BLaER1 (cell line): ENCODE results near the gene KCNJ9.
"Not testable (repeated sequence)": the region's sequence is repeated elsewhere in the genome, so short reads cannot be mapped to it uniquely, and the experiment has no call there.

Experiments used
- H3K27ac ChIP-seq: shearing (Covaris generic); formaldehyde crosslinking; 2 replicates; pipeline ENCODE4 v1.8.1; 2022
- H3K27me3 ChIP-seq: shearing (Covaris generic); formaldehyde crosslinking; 2 replicates; pipeline ENCODE4 v1.8.1; 2022
- H3K36me3 ChIP-seq: shearing (Covaris generic); formaldehyde crosslinking; 2 replicates; pipeline ENCODE4 v1.8.1; 2022
- H3K4me1 ChIP-seq: shearing (Covaris generic); formaldehyde crosslinking; 2 replicates; pipeline ENCODE4 v1.8.1; 2022
- H3K4me2 ChIP-seq: shearing (Covaris generic); formaldehyde crosslinking; 2 replicates; pipeline ENCODE4 v1.8.1; 2022
- H3K4me3 ChIP-seq: shearing (Covaris generic); formaldehyde crosslinking; 2 replicates; pipeline ENCODE4 v1.8.1; 2022
- H3K9ac ChIP-seq: shearing (Covaris generic); formaldehyde crosslinking; 2 replicates; pipeline ENCODE4 v1.8.1; 2022
- H3K9me3 ChIP-seq: shearing (Covaris generic); formaldehyde crosslinking; 2 replicates; pipeline ENCODE4 v1.8.1; 2022
- H4K20me1 ChIP-seq: shearing (Covaris generic); formaldehyde crosslinking; 2 replicates; pipeline ENCODE4 v1.8.1; 2022
- Cebpa-rat ChIP-seq: shearing (Covaris generic); IDR thresholded peaks from 2 replicates; pipeline ENCODE4 v1.8.1; 2022

The KCNJ9 gene

GRCh38 chr1:160101717-160102522 is 20.6 kb downstream of the KCNJ9 start:
- H3K4me2 ChIP-seq = peak overlapping the region; percentile 69
- H3K4me1 ChIP-seq = peaks cover 68% of the 10 kb centered on the region
- H4K20me1 ChIP-seq = peaks cover 13% of the 10 kb centered on the region; the same call in 1 of the 2 replicates
- peak overlapping the region; percentile 7; the same call in 1 of the 2 replicates for H3K9ac ChIP-seq
- TF ChIP-seq Cebpa-rat = no peak
- H3K9me3 ChIP-seq = no peaks in the 10 kb centered on the region
- H3K27ac ChIP-seq = 0 out of 2 replicates have a peak overlapping the region, but pooled peaks have one; percentile 14
- no peak overlapping the region for H3K4me3 ChIP-seq
- no peaks in the 10 kb centered on the region for H3K36me3 ChIP-seq
- H3K27me3 ChIP-seq = no peaks in the 10 kb centered on the region

- TF ChIP-seq Cebpa-rat = no peak
- Histone ChIP-seq H3K27ac (no peak overlapping the region), H3K4me2 (peak overlapping the region; percentile 37), H3K4me1 (peaks cover 61% of the 10 kb centered on the region), H3K9me3 (no peaks in the 10 kb centered on the region), H3K9ac (no peak overlapping the region), H3K36me3 (no peaks in the 10 kb centered on the region), H3K27me3 (no peaks in the 10 kb centered on the region), H3K4me3 (no peak overlapping the region), H4K20me1 (no peaks in the 10 kb centered on the region)
These were observed 22.5 kb downstream of the KCNJ9 start for GRCh38 chr1:160103658-160104408.

- no peak overlapping the region for H3K4me3 ChIP-seq
- no peaks in the 10 kb centered on the region for H3K36me3 ChIP-seq
- H3K4me1 ChIP-seq = peaks cover 63% of the 10 kb centered on the region
- no peaks in the 10 kb centered on the region for H3K9me3 ChIP-seq
- H3K27ac ChIP-seq = no peak overlapping the region
- H3K27me3 ChIP-seq = no peaks in the 10 kb centered on the region
- H3K4me2 ChIP-seq = peak overlapping the region; percentile 37
- no peak for TF ChIP-seq Cebpa-rat
- H3K9ac ChIP-seq = no peak overlapping the region
- no peaks in the 10 kb centered on the region for H4K20me1 ChIP-seq
These were observed 23.1 kb downstream of the KCNJ9 start for GRCh38 chr1:160104486-160104885.

- no peaks in the 10 kb centered on the region for H4K20me1 ChIP-seq
- H3K4me1 ChIP-seq = peaks cover 66% of the 10 kb centered on the region
- H3K27ac ChIP-seq = no peak overlapping the region
- H3K9ac ChIP-seq = no peak overlapping the region
- TF ChIP-seq Cebpa-rat = no peak
- no peak overlapping the region for H3K4me3 ChIP-seq
- no peaks in the 10 kb centered on the region for H3K27me3 ChIP-seq
- H3K36me3 ChIP-seq = no peaks in the 10 kb centered on the region
- no peak overlapping the region for H3K4me2 ChIP-seq
- H3K9me3 ChIP-seq = no peaks in the 10 kb centered on the region
These were observed 23.8 kb downstream of the KCNJ9 start for GRCh38 chr1:160105155-160105554.

- Histone ChIP-seq H3K9ac (no peak overlapping the region), H3K4me3 (no peak overlapping the region), H3K4me1 (peaks cover 78% of the 10 kb centered on the region), H3K36me3 (no peaks in the 10 kb centered on the region), H3K9me3 (no peaks in the 10 kb centered on the region), H3K4me2 (no peak overlapping the region), H4K20me1 (no peaks in the 10 kb centered on the region), H3K27me3 (no peaks in the 10 kb centered on the region), H3K27ac (no peak overlapping the region)
- TF ChIP-seq Cebpa-rat = no peak
These were observed 26.2 kb downstream of the KCNJ9 start for GRCh38 chr1:160107512-160107911.

- no peak overlapping the region for H3K4me3 ChIP-seq
- H3K36me3 ChIP-seq = no peaks in the 10 kb centered on the region
- peaks cover 79% of the 10 kb centered on the region for H3K4me1 ChIP-seq
- H4K20me1 ChIP-seq = no peaks in the 10 kb centered on the region
- no peaks in the 10 kb centered on the region for H3K9me3 ChIP-seq
- H3K27ac ChIP-seq = 0 out of 2 replicates have a peak overlapping the region, but pooled peaks have one; percentile 15
- no peak overlapping the region for H3K4me2 ChIP-seq
- H3K9ac ChIP-seq = no peak overlapping the region
- no peaks in the 10 kb centered on the region for H3K27me3 ChIP-seq
- TF ChIP-seq Cebpa-rat = peak; percentile 56; the same call in 1 of the 2 replicates
These were observed 27.7 kb downstream of the KCNJ9 start for GRCh38 chr1:160108888-160109662.

- no peaks in the 10 kb centered on the region for H3K9me3 ChIP-seq
- no peak overlapping the region for H3K9ac ChIP-seq
These were observed 28.3 kb downstream of the KCNJ9 start for GRCh38 chr1:160109686-160110085.

GRCh38 chr1:160111462-160111861 is 30.1 kb downstream of the KCNJ9 start:
- H3K4me3 ChIP-seq, H3K27ac ChIP-seq, H3K9ac ChIP-seq, H4K20me1 ChIP-seq, H3K27me3 ChIP-seq, H3K36me3 ChIP-seq, H3K9me3 ChIP-seq: not testable (repeated sequence)
- Histone ChIP-seq H3K4me2 (peak overlapping the region; percentile 70; the same call in 1 of the 2 replicates), H3K4me1 (peaks cover 73% of the 10 kb centered on the region)

More at GRCh38 chr1:160109686-160110085, 28.3 kb downstream of the KCNJ9 start:
- Histone ChIP-seq H3K27me3 (no peaks in the 10 kb centered on the region), H4K20me1 (no peaks in the 10 kb centered on the region), H3K4me1 (peaks cover 76% of the 10 kb centered on the region), H3K36me3 (no peaks in the 10 kb centered on the region), H3K4me2 (no peak overlapping the region), H3K27ac (no peak overlapping the region), H3K4me3 (no peak overlapping the region)
- TF ChIP-seq Cebpa-rat = no peak

- Histone ChIP-seq H4K20me1 (no peaks in the 10 kb centered on the region), H3K9ac (no peak overlapping the region), H3K36me3 (no peaks in the 10 kb centered on the region), H3K27ac (peak overlapping the region; percentile 56; the same call in 1 of the 2 replicates), H3K27me3 (no peaks in the 10 kb centered on the region), H3K4me1 (peaks cover 70% of the 10 kb centered on the region), H3K4me3 (no peak overlapping the region), H3K4me2 (peak overlapping the region; percentile 70), H3K9me3 (no peaks in the 10 kb centered on the region)
- TF ChIP-seq Cebpa-rat = no peak
These were observed 31.0 kb downstream of the KCNJ9 start for GRCh38 chr1:160112357-160112756.
